ENCODE data around the gene CHSY3. TPM values are rescaled to one million over a fixed set of nuclear protein-coding genes. Genes with fewer than 3 reads are reported as not detected.

Gene CHSY3
- total and polyA plus RNA-seq, 4 donors: 0.40 to 7.7 (median 2.1) TPM

GRCh38 chr5:130198927-130199326, 294.7 kb downstream of the CHSY3 start:
- DNase-seq (ENCODE audit: low spot score): no peak
- Histone ChIP-seq H3K4me1 (ENCODE audit: control insufficient read depth in 4 of 4, insufficient read depth in 4 of 4, low read length in 3 of 4) (no peaks in the 10 kb centered on the region), H3K9me3 (ENCODE audit: control insufficient read depth in 4 of 4, low read length in 3 of 4) (no peaks in the 10 kb centered on the region), H3K9ac (ENCODE audit: low read depth in 1 of 2, low read length in 2 of 2) (no peak overlapping the region), H3K4me3 (ENCODE audit: low read depth in 1 of 3, low read length in 3 of 3) (no peak overlapping the region), H3K36me3 (ENCODE audit: control insufficient read depth in 4 of 4, insufficient read depth in 3 of 4, low read depth in 1 of 4, low read length in 3 of 4) (no peaks in the 10 kb centered on the region), H3K27me3 (ENCODE audit: control insufficient read depth in 4 of 4, insufficient read depth in 4 of 4, low read length in 3 of 4) (peaks cover 0 to 5% (median 0%) of the 10 kb centered on the region in 4 donors), H3K27ac (ENCODE audit: low read depth in 1 of 2, low read length in 2 of 2) (no peak overlapping the region)
- 45% methylated on average over 3 of the region's 3 CpGs for WGBS
- peak in 1 of 2 donors; percentile 7 for TF ChIP-seq RAD21 (IDR thresholded peaks at IDR 0.05)
- no peak for TF ChIP-seq YY1 (IDR thresholded peaks at IDR 0.05)

- Histone ChIP-seq H3K36me3 (ENCODE audit: control insufficient read depth in 4 of 4, insufficient read depth in 3 of 4, low read depth in 1 of 4, low read length in 3 of 4) (no peaks in the 10 kb centered on the region), H3K27me3 (ENCODE audit: control insufficient read depth in 4 of 4, insufficient read depth in 4 of 4, low read length in 3 of 4) (no peaks in the 10 kb centered on the region), H3K4me3 (ENCODE audit: low read depth in 1 of 3, low read length in 3 of 3) (no peak overlapping the region), H3K9me3 (ENCODE audit: control insufficient read depth in 4 of 4, low read length in 3 of 4) (no peaks in the 10 kb centered on the region), H3K4me1 (ENCODE audit: control insufficient read depth in 4 of 4, insufficient read depth in 4 of 4, low read length in 3 of 4) (no peaks in the 10 kb centered on the region), H3K27ac (ENCODE audit: low read depth in 1 of 2, low read length in 2 of 2) (no peak overlapping the region), H3K9ac (ENCODE audit: low read depth in 1 of 2, low read length in 2 of 2) (no peak overlapping the region)
- no peak for DNase-seq (ENCODE audit: low spot score)
- TF ChIP-seq SP1 (IDR thresholded peaks at IDR 0.05) (no peak), NR2F2 (IDR thresholded peaks at IDR 0.05) (no peak), MAX (IDR thresholded peaks at IDR 0.05) (no peak), HNF4G (IDR thresholded peaks at IDR 0.05) (no peak), HNF4A (conservative IDR thresholded peaks at IDR 0.05) (no peak), TAF1 (conservative IDR thresholded peaks at IDR 0.05) (no peak)
- 66% methylated on average over 2 of the region's 2 CpGs for WGBS
Observed at GRCh38 chr5:130206686-130207085, 302.4 kb downstream of the CHSY3 start.

- no peak for DNase-seq (ENCODE audit: low spot score)
- 75% methylated on average over 3 of the region's 3 CpGs for WGBS
- H3K36me3 ChIP-seq (ENCODE audit: control insufficient read depth in 4 of 4, insufficient read depth in 3 of 4, low read depth in 1 of 4, low read length in 3 of 4): no peaks in the 10 kb centered on the region
Observed at GRCh38 chr5:130213607-130214006, 309.3 kb downstream of the CHSY3 start.

GRCh38 chr5:130216286-130216685, 312.0 kb downstream of the CHSY3 start:
- Histone ChIP-seq H3K4me3 (ENCODE audit: low read depth in 1 of 3, low read length in 3 of 3) (no peak overlapping the region), H3K27me3 (ENCODE audit: control insufficient read depth in 4 of 4, insufficient read depth in 4 of 4, low read length in 3 of 4) (no peaks in the 10 kb centered on the region), H3K36me3 (ENCODE audit: control insufficient read depth in 4 of 4, insufficient read depth in 3 of 4, low read depth in 1 of 4, low read length in 3 of 4) (no peaks in the 10 kb centered on the region), H3K4me1 (ENCODE audit: control insufficient read depth in 4 of 4, insufficient read depth in 4 of 4, low read length in 3 of 4) (no peaks in the 10 kb centered on the region), H3K9ac (ENCODE audit: low read depth in 1 of 2, low read length in 2 of 2) (no peak overlapping the region), H3K27ac (ENCODE audit: low read depth in 1 of 2, low read length in 2 of 2) (no peak overlapping the region), H3K9me3 (ENCODE audit: control insufficient read depth in 4 of 4, low read length in 3 of 4) (no peaks in the 10 kb centered on the region)
- DNase-seq (ENCODE audit: low spot score): no peak
- 71% methylated on average over 2 of the region's 2 CpGs for WGBS
- TF ChIP-seq ATF3 (IDR thresholded peaks at IDR 0.05): no peak
- TF ChIP-seq EGR1 (IDR thresholded peaks at IDR 0.05; ENCODE audit: low read depth in 2 of 2): no peak
- no peak for TF ChIP-seq RXRA (IDR thresholded peaks at IDR 0.05)
- no peak for TF ChIP-seq REST (IDR thresholded peaks at IDR 0.05)

More at GRCh38 chr5:130213607-130214006, 309.3 kb downstream of the CHSY3 start:
- Histone ChIP-seq H3K4me3 (ENCODE audit: low read depth in 1 of 3, low read length in 3 of 3) (no peak overlapping the region), H3K27ac (ENCODE audit: low read depth in 1 of 2, low read length in 2 of 2) (no peak overlapping the region), H3K9ac (ENCODE audit: low read depth in 1 of 2, low read length in 2 of 2) (no peak overlapping the region), H3K9me3 (ENCODE audit: control insufficient read depth in 4 of 4, low read length in 3 of 4) (no peaks in the 10 kb centered on the region), H3K4me1 (ENCODE audit: control insufficient read depth in 4 of 4, insufficient read depth in 4 of 4, low read length in 3 of 4) (no peaks in the 10 kb centered on the region), H3K27me3 (ENCODE audit: control insufficient read depth in 4 of 4, insufficient read depth in 4 of 4, low read length in 3 of 4) (no peaks in the 10 kb centered on the region)
- TF ChIP-seq HNF4G (IDR thresholded peaks at IDR 0.05) (no peak), NR2F2 (IDR thresholded peaks at IDR 0.05) (no peak), EGR1 (IDR thresholded peaks at IDR 0.05; ENCODE audit: low read depth in 2 of 2) (no peak), MAX (IDR thresholded peaks at IDR 0.05) (no peak), RXRA (IDR thresholded peaks at IDR 0.05) (no peak)

All from liver (tissue), 9 donors.